ENCODE data around the gene IPO5.
"Not testable (repeated sequence)": the region's sequence is repeated elsewhere in the genome, so short reads cannot be mapped to it uniquely, and the experiment has no call there.

IPO5 gene

GRCh38 chr13:98004107-98004506 is 50.6 kb downstream of the IPO5 start:
- DNase-seq (ENCODE audit: extremely low read depth, low read depth): no peak
- TF ChIP-seq, protein P1, sequence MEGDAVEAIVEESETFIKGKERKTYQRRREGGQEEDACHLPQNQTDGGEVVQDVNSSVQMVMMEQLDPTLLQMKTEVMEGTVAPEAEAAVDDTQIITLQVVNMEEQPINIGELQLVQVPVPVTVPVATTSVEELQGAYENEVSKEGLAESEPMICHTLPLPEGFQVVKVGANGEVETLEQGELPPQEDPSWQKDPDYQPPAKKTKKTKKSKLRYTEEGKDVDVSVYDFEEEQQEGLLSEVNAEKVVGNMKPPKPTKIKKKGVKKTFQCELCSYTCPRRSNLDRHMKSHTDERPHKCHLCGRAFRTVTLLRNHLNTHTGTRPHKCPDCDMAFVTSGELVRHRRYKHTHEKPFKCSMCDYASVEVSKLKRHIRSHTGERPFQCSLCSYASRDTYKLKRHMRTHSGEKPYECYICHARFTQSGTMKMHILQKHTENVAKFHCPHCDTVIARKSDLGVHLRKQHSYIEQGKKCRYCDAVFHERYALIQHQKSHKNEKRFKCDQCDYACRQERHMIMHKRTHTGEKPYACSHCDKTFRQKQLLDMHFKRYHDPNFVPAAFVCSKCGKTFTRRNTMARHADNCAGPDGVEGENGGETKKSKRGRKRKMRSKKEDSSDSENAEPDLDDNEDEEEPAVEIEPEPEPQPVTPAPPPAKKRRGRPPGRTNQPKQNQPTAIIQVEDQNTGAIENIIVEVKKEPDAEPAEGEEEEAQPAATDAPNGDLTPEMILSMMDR (IDR thresholded peaks at IDR 0.05; ENCODE audit: low read depth, low read length, missing control alignments): no peak
- no peak overlapping the region for H3K4me3 ChIP-seq (replicated peaks; ENCODE audit: low read depth, low read length)

- not testable (repeated sequence) for H3K4me3 ChIP-seq (replicated peaks; ENCODE audit: low read depth, low read length); DNase-seq (ENCODE audit: extremely low read depth, low read depth)
Measured at GRCh38 chr13:98004997-98005396, 51.5 kb downstream of the IPO5 start.

DNA sequence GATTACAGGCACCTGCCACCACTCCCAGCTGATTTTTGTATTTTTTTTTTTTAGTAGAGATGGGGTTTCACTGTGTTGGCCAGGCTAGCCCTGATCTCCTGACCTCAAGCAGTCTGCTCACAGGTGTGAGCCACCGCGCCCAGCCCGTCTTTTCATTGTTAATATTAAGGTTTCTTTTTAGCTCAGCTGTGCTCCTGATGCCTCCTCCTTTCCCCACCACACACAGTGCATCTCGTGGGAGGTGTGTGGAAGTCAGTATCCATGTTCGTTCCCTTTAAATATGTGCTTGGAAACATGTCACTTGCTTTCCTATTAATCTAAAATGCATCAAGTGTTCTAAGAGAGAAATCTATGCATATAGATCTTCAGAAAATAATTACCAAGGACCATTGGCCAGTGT is 53.5 kb downstream of the IPO5 start:
- H3K4me3 ChIP-seq (replicated peaks; ENCODE audit: low read depth, low read length): no peak overlapping the region
- no peak for DNase-seq (ENCODE audit: extremely low read depth, low read depth)
- TF ChIP-seq, protein P1 (IDR thresholded peaks at IDR 0.05; ENCODE audit: low read depth, low read length, missing control alignments): no peak

- no peak for DNase-seq (ENCODE audit: extremely low read depth, low read depth)
- TF ChIP-seq, protein P1 (IDR thresholded peaks at IDR 0.05; ENCODE audit: low read depth, low read length, missing control alignments): no peak
- H3K4me3 ChIP-seq (replicated peaks; ENCODE audit: low read depth, low read length): no peak overlapping the region
Measured at GRCh38 chr13:98013241-98013640, 59.8 kb downstream of the IPO5 start.

DNA sequence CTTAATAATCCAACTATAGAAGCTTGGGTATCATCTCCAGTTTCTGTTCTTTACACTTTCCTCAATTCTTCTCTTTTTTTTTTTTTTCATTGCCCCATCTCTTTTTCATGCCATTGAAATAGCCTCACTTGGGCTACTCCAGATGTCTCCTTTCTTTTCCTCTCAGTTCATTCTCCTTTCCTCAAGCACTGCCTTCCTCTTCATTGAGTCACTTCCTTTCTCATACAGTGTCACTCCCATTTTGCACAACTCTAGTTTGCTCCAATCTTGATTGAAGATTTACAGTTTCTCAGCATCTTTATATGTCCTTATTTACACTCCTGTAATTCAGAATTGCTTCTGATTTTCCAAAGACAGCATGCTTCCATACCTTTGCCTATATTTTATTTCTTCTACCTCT is 61.3 kb downstream of the IPO5 start:
- H3K4me3 ChIP-seq (replicated peaks; ENCODE audit: low read depth, low read length): no peak overlapping the region
- TF ChIP-seq, protein P1 (IDR thresholded peaks at IDR 0.05; ENCODE audit: low read depth, low read length, missing control alignments): no peak
- DNase-seq (ENCODE audit: extremely low read depth, low read depth): no peak

DNA sequence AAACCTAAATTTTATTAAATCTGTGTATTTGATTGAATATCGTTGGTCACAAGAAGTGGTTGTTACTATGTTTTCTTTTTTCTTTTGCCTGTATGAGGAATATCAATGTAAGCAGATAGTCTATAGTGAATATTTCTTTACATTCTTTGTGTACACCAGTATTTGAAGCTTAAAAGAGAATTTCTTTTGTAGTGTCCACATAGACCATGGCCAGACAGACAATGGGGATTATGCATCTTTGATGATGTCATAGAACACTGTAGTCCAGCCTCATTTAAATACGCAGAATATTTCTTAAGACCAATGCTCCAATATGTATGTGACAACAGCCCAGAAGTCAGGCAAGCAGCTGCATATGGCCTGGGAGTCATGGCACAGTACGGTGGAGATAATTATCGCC is 64.8 kb downstream of the IPO5 start:
- TF ChIP-seq, protein P1 (IDR thresholded peaks at IDR 0.05; ENCODE audit: low read depth, low read length, missing control alignments): no peak
- H3K4me3 ChIP-seq (replicated peaks; ENCODE audit: low read depth, low read length): no peak overlapping the region
- DNase-seq (ENCODE audit: extremely low read depth, low read depth): no peak

- TF ChIP-seq, protein P1 (IDR thresholded peaks at IDR 0.05; ENCODE audit: low read depth, low read length, missing control alignments): no peak
- no peak overlapping the region for H3K4me3 ChIP-seq (replicated peaks; ENCODE audit: low read depth, low read length)
- no peak for DNase-seq (ENCODE audit: extremely low read depth, low read depth)
Measured at GRCh38 chr13:98019186-98019585, 65.7 kb downstream of the IPO5 start.
